OCI-LY3 (cell line): ENCODE results near the gene NEDD4L.

Experiments used
- H2AFZ ChIP-seq: fragments of 200-600, 300-600 bp; shearing (Covaris generic); 2 replicates; pipeline ENCODE4 v1.6.0; 2014; ENCODE audit warnings: antibody characterized with exemption, low read depth, low read length
- H3K27ac ChIP-seq: fragments of 200-600, 300-600 bp; sonication (generic); 2 replicates; pipeline ENCODE4 v1.5.1; 2014; ENCODE audit warnings: mild to moderate bottlenecking, low read length, moderate library complexity, mixed read lengths
- H3K27me3 ChIP-seq: fragments of 200-600, 300-600 bp; sonication (generic); 2 replicates; pipeline ENCODE4 v1.6.1; 2014; ENCODE audit warnings: low read depth, low read length, mixed read lengths
- H3K36me3 ChIP-seq: fragments of 200-600, 300-600 bp; sonication (generic); replicated peaks from 2 replicates; pipeline ENCODE3; 2014; ENCODE audit warnings: low read depth, low read length, mixed read lengths
- H3K4me1 ChIP-seq: fragments of 300-600, 200-600 bp; sonication (generic); 2 replicates; pipeline ENCODE4 v1.6.1; 2014; ENCODE audit warnings: low read length, mixed read lengths
- H3K4me2 ChIP-seq: fragments of 200-600, 300-600 bp; sonication (generic); 2 replicates; pipeline ENCODE4 v1.6.1; 2014; ENCODE audit warnings: low read length, mixed read lengths
- H3K4me3 ChIP-seq: fragments of 300-600, 200-600 bp; sonication (generic); 2 replicates; pipeline ENCODE4 v1.5.1; 2014; ENCODE audit warnings: antibody characterized with exemption, mild to moderate bottlenecking, low read length, moderate library complexity
- H3K79me2 ChIP-seq: fragments of 300-600, 200-600 bp; shearing (Covaris generic); 2 replicates; pipeline ENCODE4 v1.6.1; 2014; ENCODE audit warnings: mild to moderate bottlenecking, low read length, mixed read lengths
- H3K9ac ChIP-seq: fragments of 300-600, 200-600 bp; shearing (Covaris generic); 2 replicates; pipeline ENCODE4 v1.6.0; 2014; ENCODE audit warnings: mild to moderate bottlenecking, low read length, moderate library complexity
- H3K9me3 ChIP-seq: fragments of 200-600, 300-600 bp; shearing (Covaris generic); 2 replicates; pipeline ENCODE4 v1.6.1; 2014; ENCODE audit warnings: low read length, mixed read lengths; ENCODE audit not compliant: insufficient read depth
- H4K20me1 ChIP-seq: fragments of 200-600, 300-600 bp; sonication (generic); 2 replicates; pipeline ENCODE4 v1.6.1; 2016; ENCODE audit warnings: low read length, mixed read lengths; ENCODE audit not compliant: insufficient read depth
- CTCF ChIP-seq: fragments of 200-600, 300-600 bp; sonication (generic); IDR thresholded peaks from 2 replicates; pipeline ENCODE4 v1.5.1; 2014; ENCODE audit warnings: antibody characterized with exemption, low read length, low read depth
- EZH2phosphoT487 ChIP-seq: fragments of 200-600 bp; shearing (Covaris generic); IDR thresholded peaks from 2 replicates; pipeline ENCODE4 v1.6.1; 2018; ENCODE audit warnings: antibody characterized with exemption, mixed run types, low read depth

NEDD4L gene

DNA sequence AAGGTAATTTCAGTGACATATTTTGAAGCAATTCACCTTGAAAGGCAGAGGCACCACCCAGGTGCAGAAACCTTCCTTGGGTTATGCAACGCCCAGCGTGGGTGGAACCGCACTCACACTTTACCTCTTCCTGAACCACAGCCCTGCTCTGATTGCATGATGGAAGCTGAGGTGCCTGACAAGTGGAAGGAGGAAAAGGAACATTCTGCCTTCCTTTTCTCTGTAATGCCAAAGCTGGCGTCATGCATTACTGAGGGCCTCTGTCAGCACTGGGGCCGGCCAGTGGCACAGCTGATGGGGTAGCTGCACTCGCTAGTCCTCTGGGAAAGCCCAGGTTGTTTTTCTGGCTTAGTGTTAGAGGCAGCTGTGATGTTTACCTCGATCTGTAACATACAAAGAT is 266.5 kb downstream of the NEDD4L start:
- Histone ChIP-seq H3K9me3 (peaks cover 6% of the 10 kb centered on the region; the same call in 1 of the 2 replicates), H3K27me3 (no peaks in the 10 kb centered on the region), H3K79me2 (peaks cover 80% of the 10 kb centered on the region), H3K9ac (no peak overlapping the region), H3K4me1 (peaks cover 31% of the 10 kb centered on the region), H3K27ac (no peak overlapping the region), H3K4me2 (no peak overlapping the region; the same call in 1 of the 2 replicates), H4K20me1 (peaks cover 83% of the 10 kb centered on the region), H2AFZ (no peak overlapping the region), H3K4me3 (no peak overlapping the region), H3K36me3 (peaks cover 7% of the 10 kb centered on the region)
- TF ChIP-seq EZH2phosphoT487 (no peak), CTCF (no peak)

DNA sequence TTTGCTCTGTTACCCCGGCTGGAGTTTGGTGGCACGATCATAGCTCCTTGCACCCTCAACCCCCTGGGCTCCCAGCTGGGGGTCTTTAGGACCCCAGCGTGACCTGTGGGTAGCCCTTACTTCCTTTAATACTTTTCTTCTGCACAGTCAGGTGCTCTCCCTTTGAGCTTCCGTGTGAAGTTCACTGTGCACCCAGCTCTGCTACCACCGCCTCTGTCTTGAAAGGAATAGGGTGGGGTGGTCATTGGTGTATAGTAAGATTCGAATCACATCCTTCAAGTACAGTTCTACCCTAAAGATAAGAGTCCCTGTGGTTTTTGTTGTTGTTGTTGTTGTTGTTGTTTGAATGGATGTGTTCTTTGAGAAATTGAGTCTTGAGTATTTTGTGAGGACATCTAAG is 267.4 kb downstream of the NEDD4L start:
- H3K27me3 ChIP-seq = no peaks in the 10 kb centered on the region
- no peak overlapping the region for H3K27ac ChIP-seq
- no peak overlapping the region for H3K9ac ChIP-seq
- no peak overlapping the region for H2AFZ ChIP-seq
- no peak overlapping the region for H3K4me2 ChIP-seq
- peaks cover 3% of the 10 kb centered on the region for H3K36me3 ChIP-seq
- TF ChIP-seq CTCF = no peak
- TF ChIP-seq EZH2phosphoT487 = no peak
- peaks cover 92% of the 10 kb centered on the region for H4K20me1 ChIP-seq
- H3K9me3 ChIP-seq = no peaks in the 10 kb centered on the region
- no peak overlapping the region for H3K4me3 ChIP-seq
- H3K79me2 ChIP-seq = peaks cover 77% of the 10 kb centered on the region
- H3K4me1 ChIP-seq = peaks cover 37% of the 10 kb centered on the region

GRCh38 chr18:58313491-58314032 is 269.5 kb downstream of the NEDD4L start:
- Histone ChIP-seq H3K36me3 (peaks cover 16% of the 10 kb centered on the region), H3K27ac (no peak overlapping the region), H3K9ac (no peak overlapping the region), H2AFZ (no peak overlapping the region), H4K20me1 (peaks cover 98% of the 10 kb centered on the region), H3K4me2 (no peak overlapping the region), H3K79me2 (peaks cover 80% of the 10 kb centered on the region), H3K9me3 (no peaks in the 10 kb centered on the region), H3K27me3 (no peaks in the 10 kb centered on the region), H3K4me3 (no peak overlapping the region), H3K4me1 (peaks cover 52% of the 10 kb centered on the region)
- TF ChIP-seq CTCF = no peak
- TF ChIP-seq EZH2phosphoT487 = no peak

GRCh38 chr18:58314284-58314683 is 270.3 kb downstream of the NEDD4L start:
- TF ChIP-seq CTCF (no peak), EZH2phosphoT487 (no peak)
- Histone ChIP-seq H3K9me3 (no peaks in the 10 kb centered on the region), H3K79me2 (peaks cover 80% of the 10 kb centered on the region), H3K4me1 (peaks cover 51% of the 10 kb centered on the region), H3K27ac (no peak overlapping the region), H3K9ac (no peak overlapping the region), H2AFZ (no peak overlapping the region), H4K20me1 (peaks cover 98% of the 10 kb centered on the region), H3K4me2 (no peak overlapping the region), H3K4me3 (no peak overlapping the region), H3K27me3 (no peaks in the 10 kb centered on the region), H3K36me3 (peaks cover 17% of the 10 kb centered on the region)
